ENCODE measurements around the gene REEP1. TPM values are rescaled to one million over a fixed set of nuclear protein-coding genes. Genes with fewer than 3 reads are reported as not detected.
"Not testable (repeated sequence)": the region's sequence is repeated elsewhere in the genome, so short reads cannot be mapped to it uniquely, and the experiment has no call there.

The REEP1 gene
- total RNA-seq, 2 experiments from 2014 or later = 0.11 TPM; not detected in 1

- DNase-seq = no peak
- no peak for ATAC-seq (ENCODE audit: low read depth)
- Mint-ChIP-seq H3K36me3 (no peaks in the 10 kb centered on the region), H3K27ac (no peak overlapping the region), H3K9me3 (no peaks in the 10 kb centered on the region), H3K27me3 (peaks cover 4% of the 10 kb centered on the region), H3K4me3 (no peak overlapping the region), H3K4me1 (no peaks in the 10 kb centered on the region)
- POLR2A ChIA-PET = no interaction called here
These were observed 85.6 kb downstream of the REEP1 start for GRCh38 chr2:86251840-86252266.

- DNase-seq = no peak
- Mint-ChIP-seq H3K9me3 (no peaks in the 10 kb centered on the region), H3K4me3 (no peak overlapping the region), H3K36me3 (no peaks in the 10 kb centered on the region), H3K27ac (no peak overlapping the region), H3K27me3 (peaks cover 4% of the 10 kb centered on the region), H3K4me1 (no peaks in the 10 kb centered on the region)
- POLR2A ChIA-PET = no interaction called here
- no peak for ATAC-seq (ENCODE audit: low read depth)
These were observed 87.6 kb downstream of the REEP1 start for GRCh38 chr2:86249579-86250391.

- Mint-ChIP-seq H3K36me3 (no peaks in the 10 kb centered on the region), H3K4me3 (no peak overlapping the region), H3K27me3 (peaks cover 4% of the 10 kb centered on the region), H3K4me1 (no peaks in the 10 kb centered on the region), H3K9me3 (no peaks in the 10 kb centered on the region), H3K27ac (no peak overlapping the region)
- POLR2A ChIA-PET = no interaction called here
- ATAC-seq (ENCODE audit: low read depth) (no peak), DNase-seq (no peak)
These were observed 88.2 kb downstream of the REEP1 start for GRCh38 chr2:86249176-86249575.

- H3K4me3 Mint-ChIP-seq; H3K9me3 Mint-ChIP-seq; H3K27ac Mint-ChIP-seq; H3K4me1 Mint-ChIP-seq; ATAC-seq (ENCODE audit: low read depth); DNase-seq; H3K36me3 Mint-ChIP-seq; H3K27me3 Mint-ChIP-seq; POLR2A ChIA-PET: not testable (repeated sequence)
These were observed 92.2 kb downstream of the REEP1 start for GRCh38 chr2:86245222-86245621.

GRCh38 chr2:86244781-86245180, 92.6 kb downstream of the REEP1 start:
- H3K27ac Mint-ChIP-seq, DNase-seq, POLR2A ChIA-PET: not testable (repeated sequence)

GRCh38 chr2:86243950-86244733, 93.3 kb downstream of the REEP1 start:
- Mint-ChIP-seq H3K36me3 (no peaks in the 10 kb centered on the region), H3K4me3 (no peak overlapping the region), H3K27ac (no peak overlapping the region), H3K4me1 (peaks cover 7% of the 10 kb centered on the region), H3K9me3 (no peaks in the 10 kb centered on the region), H3K27me3 (peaks cover 10% of the 10 kb centered on the region)
- POLR2A ChIA-PET = no interaction called here
- DNase-seq = no peak
- no peak for ATAC-seq (ENCODE audit: low read depth)

More at GRCh38 chr2:86244781-86245180, 92.6 kb downstream of the REEP1 start:
- H3K9me3 Mint-ChIP-seq; ATAC-seq (ENCODE audit: low read depth); H3K27me3 Mint-ChIP-seq; H3K36me3 Mint-ChIP-seq; H3K4me1 Mint-ChIP-seq; H3K4me3 Mint-ChIP-seq: not testable (repeated sequence)

GRCh38 chr2:86243272-86243671, 94.2 kb downstream of the REEP1 start:
- ATAC-seq (ENCODE audit: low read depth) (no peak), DNase-seq (no peak)
- peaks cover 14% of the 10 kb centered on the region for H3K4me1 Mint-ChIP-seq
- peaks cover 2% of the 10 kb centered on the region for H3K36me3 Mint-ChIP-seq
- H3K27ac Mint-ChIP-seq = no peak overlapping the region
- POLR2A ChIA-PET = no interaction called here
- no peak overlapping the region for H3K4me3 Mint-ChIP-seq
- peaks cover 8% of the 10 kb centered on the region for H3K27me3 Mint-ChIP-seq
- no peaks in the 10 kb centered on the region for H3K9me3 Mint-ChIP-seq

GRCh38 chr2:86241611-86242010, 95.8 kb downstream of the REEP1 start:
- POLR2A ChIA-PET = no interaction called here
- H3K27me3 Mint-ChIP-seq = peaks cover 8% of the 10 kb centered on the region
- no peaks in the 10 kb centered on the region for H3K9me3 Mint-ChIP-seq
- H3K27ac Mint-ChIP-seq = no peak overlapping the region
- ATAC-seq (ENCODE audit: low read depth) (no peak), DNase-seq (no peak)
- H3K4me3 Mint-ChIP-seq = no peak overlapping the region
- H3K36me3 Mint-ChIP-seq = peaks cover 2% of the 10 kb centered on the region
- H3K4me1 Mint-ChIP-seq = peaks cover 17% of the 10 kb centered on the region

GRCh38 chr2:86240251-86240650, 97.2 kb downstream of the REEP1 start:
- DNase-seq (no peak), ATAC-seq (ENCODE audit: low read depth) (no peak)
- H3K4me1 Mint-ChIP-seq = peaks cover 17% of the 10 kb centered on the region
- H3K9me3 Mint-ChIP-seq = no peaks in the 10 kb centered on the region
- POLR2A ChIA-PET = no interaction called here
- peaks cover 2% of the 10 kb centered on the region for H3K36me3 Mint-ChIP-seq
- H3K27me3 Mint-ChIP-seq = peaks cover 8% of the 10 kb centered on the region
- H3K27ac Mint-ChIP-seq = no peak overlapping the region
- no peak overlapping the region for H3K4me3 Mint-ChIP-seq

GRCh38 chr2:86239745-86240144, 97.7 kb downstream of the REEP1 start:
- H3K27ac Mint-ChIP-seq = no peak overlapping the region
- no peak for DNase-seq
- ATAC-seq (ENCODE audit: low read depth) = no peak
- no peaks in the 10 kb centered on the region for H3K9me3 Mint-ChIP-seq
- POLR2A ChIA-PET = no interaction called here
- peaks cover 8% of the 10 kb centered on the region for H3K27me3 Mint-ChIP-seq
- no peak overlapping the region for H3K4me3 Mint-ChIP-seq
- peaks cover 17% of the 10 kb centered on the region for H3K4me1 Mint-ChIP-seq
- H3K36me3 Mint-ChIP-seq = peaks cover 2% of the 10 kb centered on the region

- POLR2A ChIA-PET = no interaction called here
These were observed 98.1 kb downstream of the REEP1 start for GRCh38 chr2:86239326-86239725.

GRCh38 chr2:86238354-86238753, 99.1 kb downstream of the REEP1 start:
- no peak for DNase-seq
- peak; percentile 70 for ATAC-seq (ENCODE audit: low read depth)
- Mint-ChIP-seq H3K4me1 (peaks cover 17% of the 10 kb centered on the region), H3K27ac (peak overlapping the region; percentile 37), H3K4me3 (peak overlapping the region; percentile 66), H3K36me3 (peaks cover 2% of the 10 kb centered on the region), H3K27me3 (peaks cover 17% of the 10 kb centered on the region), H3K9me3 (no peaks in the 10 kb centered on the region)
- POLR2A ChIA-PET = no interaction called here

More at GRCh38 chr2:86239326-86239725, 98.1 kb downstream of the REEP1 start:
- H3K27ac Mint-ChIP-seq = no peak overlapping the region
- H3K27me3 Mint-ChIP-seq = peaks cover 9% of the 10 kb centered on the region
- ATAC-seq (ENCODE audit: low read depth) (peak; percentile 39), DNase-seq (no peak)
- H3K36me3 Mint-ChIP-seq = peaks cover 2% of the 10 kb centered on the region
- H3K4me1 Mint-ChIP-seq = peaks cover 17% of the 10 kb centered on the region
- no peak overlapping the region for H3K4me3 Mint-ChIP-seq
- no peaks in the 10 kb centered on the region for H3K9me3 Mint-ChIP-seq

- peaks cover 17% of the 10 kb centered on the region for H3K4me1 Mint-ChIP-seq
- peaks cover 11% of the 10 kb centered on the region for H3K27me3 Mint-ChIP-seq
- ATAC-seq (ENCODE audit: low read depth) (no peak), DNase-seq (no peak)
- H3K27ac Mint-ChIP-seq = no peak overlapping the region
- no peaks in the 10 kb centered on the region for H3K9me3 Mint-ChIP-seq
- POLR2A ChIA-PET = no interaction called here
- no peak overlapping the region for H3K4me3 Mint-ChIP-seq
- peaks cover 2% of the 10 kb centered on the region for H3K36me3 Mint-ChIP-seq
These were observed 100.3 kb downstream of the REEP1 start for GRCh38 chr2:86237172-86237571.
